A549 (cell line): ENCODE measurements around the gene P2RY8.

ENCODE experiments used
- BHLHE40 ChIP-seq: IDR thresholded peaks from 2 replicates; pipeline ENCODE4 v1.6.1; 2012; ENCODE audit warnings: low read depth, low read length, inconsistent platforms
- CTCF ChIP-seq: fragments of >200 bp; sonication (Bioruptor Twin); formaldehyde crosslinking; IDR thresholded peaks from 3 replicates; pipeline ENCODE4 v1.5.1; 2016
- FOSL2 ChIP-seq, 2 experiments: fragments of 450-650 bp in 1 of 2; fragments of >200 bp in 1 of 2; sonication (Bioruptor Twin) in 1 of 2; formaldehyde crosslinking; IDR thresholded peaks; 2 replicates each; pipeline versions ENCODE4 v1.5.0 to v1.6.1; 2016 to 2020; ENCODE audit warnings: mild to moderate bottlenecking in 1 of 2, moderate library complexity in 1 of 2
- MAX ChIP-seq: IDR thresholded peaks from 2 replicates; pipeline ENCODE4 v1.6.1; 2012
- NR3C1 ChIP-seq: fragments of >200 bp; sonication (Bioruptor Twin); formaldehyde crosslinking; IDR thresholded peaks from 3 replicates; pipeline ENCODE4 v1.6.1; 2017
- POLR2AphosphoS2 ChIP-seq: conservative IDR thresholded peaks from 2 replicates; pipeline ENCODE4 v1.6.1; 2012; ENCODE audit warnings: low read length, improper control_type of control experiment, inconsistent platforms
- RAD21 ChIP-seq, 2 experiments: fragments of >200 bp in 1 of 2; sonication (Bioruptor Twin) in 1 of 2; formaldehyde crosslinking in 1 of 2; IDR thresholded peaks in 1 of 2; conservative IDR thresholded peaks in 1 of 2; 2 replicates in 1 of 2; 3 replicates in 1 of 2; pipeline ENCODE4 v1.6.1; 2012 to 2018; ENCODE audit warnings: inconsistent platforms in 1 of 2
- TF ChIP-seq, protein P1 (sequence below): fragments of 200-600 bp; sonication (generic); IDR thresholded peaks from 2 replicates; pipeline ENCODE4 v1.6.1; 2016; ENCODE audit warnings: antibody characterized with exemption, mild to moderate bottlenecking, moderate library complexity

- TF ChIP-seq FOSL2 (IDR thresholded peaks at IDR 0.05) (no peak), FOSL2 (CRISPR knock-in tag; IDR thresholded peaks at IDR 0.05) (no peak), NR3C1 (no peak), CTCF (no peak), BHLHE40 (no peak), RAD21 (conservative IDR thresholded peaks at IDR 0.05 in 1 of 2, IDR thresholded peaks at IDR 0.05 in 1 of 2) (no peak), POLR2AphosphoS2 (no peak), MAX (no peak)
- TF ChIP-seq, protein P1, sequence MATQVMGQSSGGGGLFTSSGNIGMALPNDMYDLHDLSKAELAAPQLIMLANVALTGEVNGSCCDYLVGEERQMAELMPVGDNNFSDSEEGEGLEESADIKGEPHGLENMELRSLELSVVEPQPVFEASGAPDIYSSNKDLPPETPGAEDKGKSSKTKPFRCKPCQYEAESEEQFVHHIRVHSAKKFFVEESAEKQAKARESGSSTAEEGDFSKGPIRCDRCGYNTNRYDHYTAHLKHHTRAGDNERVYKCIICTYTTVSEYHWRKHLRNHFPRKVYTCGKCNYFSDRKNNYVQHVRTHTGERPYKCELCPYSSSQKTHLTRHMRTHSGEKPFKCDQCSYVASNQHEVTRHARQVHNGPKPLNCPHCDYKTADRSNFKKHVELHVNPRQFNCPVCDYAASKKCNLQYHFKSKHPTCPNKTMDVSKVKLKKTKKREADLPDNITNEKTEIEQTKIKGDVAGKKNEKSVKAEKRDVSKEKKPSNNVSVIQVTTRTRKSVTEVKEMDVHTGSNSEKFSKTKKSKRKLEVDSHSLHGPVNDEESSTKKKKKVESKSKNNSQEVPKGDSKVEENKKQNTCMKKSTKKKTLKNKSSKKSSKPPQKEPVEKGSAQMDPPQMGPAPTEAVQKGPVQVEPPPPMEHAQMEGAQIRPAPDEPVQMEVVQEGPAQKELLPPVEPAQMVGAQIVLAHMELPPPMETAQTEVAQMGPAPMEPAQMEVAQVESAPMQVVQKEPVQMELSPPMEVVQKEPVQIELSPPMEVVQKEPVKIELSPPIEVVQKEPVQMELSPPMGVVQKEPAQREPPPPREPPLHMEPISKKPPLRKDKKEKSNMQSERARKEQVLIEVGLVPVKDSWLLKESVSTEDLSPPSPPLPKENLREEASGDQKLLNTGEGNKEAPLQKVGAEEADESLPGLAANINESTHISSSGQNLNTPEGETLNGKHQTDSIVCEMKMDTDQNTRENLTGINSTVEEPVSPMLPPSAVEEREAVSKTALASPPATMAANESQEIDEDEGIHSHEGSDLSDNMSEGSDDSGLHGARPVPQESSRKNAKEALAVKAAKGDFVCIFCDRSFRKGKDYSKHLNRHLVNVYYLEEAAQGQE = no peak
These were observed 85.7 kb downstream of the P2RY8 start for GRCh38 chrX:1451251-1451660.
